GM19239 (cell line): ENCODE results near the gene SERPINB6.
"Not testable (repeated sequence)": the region's sequence is repeated elsewhere in the genome, so short reads cannot be mapped to it uniquely, and the experiment has no call there.

Source experiments
- DNase-seq: peaks from one replicate; pipeline ENCODE4 v3.0.0; 2011; ENCODE audit warnings: low spot score; ENCODE audit not compliant: insufficient read length
- FAIRE-seq: peaks from 2 replicates; lab custom pipeline; 2011; peaks lifted over from hg19 to GRCh38; lab: Jason Lieb, UNC

SERPINB6 gene

GRCh38 chr6:2979819-2980464 is 8.6 kb upstream of the SERPINB6 start:
- no peak for DNase-seq
- no peak for FAIRE-seq

GRCh38 chr6:2978923-2979322 is 7.6 kb upstream of the SERPINB6 start:
- FAIRE-seq (no peak), DNase-seq (no peak)

- DNase-seq (no peak), FAIRE-seq (no peak)
Measured at GRCh38 chr6:2977799-2978590, 6.6 kb upstream of the SERPINB6 start.

- FAIRE-seq, result no peak
- DNase-seq, result no peak
Measured at GRCh38 chr6:2977290-2977689, 5.9 kb upstream of the SERPINB6 start.

- FAIRE-seq, result no peak
- DNase-seq, result no peak
Measured at GRCh38 chr6:2976571-2977085, 5.3 kb upstream of the SERPINB6 start.

GRCh38 chr6:2976060-2976459 is 4.7 kb upstream of the SERPINB6 start:
- no peak for DNase-seq
- FAIRE-seq, result no peak

GRCh38 chr6:2973676-2974075 is 2.3 kb upstream of the SERPINB6 start:
- FAIRE-seq, result no peak
- DNase-seq, result no peak

GRCh38 chr6:2973180-2973579 is 1.8 kb upstream of the SERPINB6 start:
- FAIRE-seq, DNase-seq: not testable (repeated sequence)

- not testable (repeated sequence) for FAIRE-seq, DNase-seq
Measured at GRCh38 chr6:2972685-2973084, 1.3 kb upstream of the SERPINB6 start.

- not testable (repeated sequence) for FAIRE-seq, DNase-seq
Measured at GRCh38 chr6:2972219-2972487, 786 bp upstream of the SERPINB6 start.

- DNase-seq (no peak), FAIRE-seq (no peak)
Measured at GRCh38 chr6:2970753-2971419, 481 bp downstream of the SERPINB6 start.

- no peak for DNase-seq
- FAIRE-seq, result no peak
Measured at GRCh38 chr6:2970034-2970685, 1.2 kb downstream of the SERPINB6 start.

- DNase-seq (no peak), FAIRE-seq (no peak)
Measured at GRCh38 chr6:2969549-2969948, 1.8 kb downstream of the SERPINB6 start.

GRCh38 chr6:2968600-2969135 is 2.7 kb downstream of the SERPINB6 start:
- DNase-seq (no peak), FAIRE-seq (no peak)

- FAIRE-seq, result no peak
- no peak for DNase-seq
Measured at GRCh38 chr6:2967936-2968335, 3.4 kb downstream of the SERPINB6 start.

- FAIRE-seq, result no peak
- no peak for DNase-seq
Measured at GRCh38 chr6:2966347-2966746, 5.0 kb downstream of the SERPINB6 start.

- DNase-seq (no peak), FAIRE-seq (no peak)
Measured at GRCh38 chr6:2964793-2965505, 6.4 kb downstream of the SERPINB6 start.

- DNase-seq, result no peak
- FAIRE-seq, result no peak
Measured at GRCh38 chr6:2963756-2964155, 7.6 kb downstream of the SERPINB6 start.

GRCh38 chr6:2962636-2963035 is 8.7 kb downstream of the SERPINB6 start:
- FAIRE-seq, result no peak
- no peak for DNase-seq

GRCh38 chr6:2962004-2962403 is 9.4 kb downstream of the SERPINB6 start:
- DNase-seq (no peak), FAIRE-seq (no peak)
